PC-3 (cell line): ENCODE data around the gene NAGK. TPM values are rescaled to one million over a fixed set of nuclear protein-coding genes. Genes with fewer than 3 reads are reported as not detected.
A peak's percentile ranks its signal among the peaks of the same experiment; 100 is the strongest.

ENCODE experiments used
- ATAC-seq: fragments of 200-7000 bp; cut with Tn5 transposase; 2 replicates; pipeline ENCODE4 v1.9.1; 2020; ENCODE audit warnings: mild to moderate bottlenecking, moderate library complexity
- BruUV-seq: library from RNA; stranded (reverse); fragments of 400-500 nt; replicated peaks from 2 replicates; lab custom pipeline; 2021; lab: Mats Ljungman, UMichigan
- CTCF ChIA-PET: fragments of 300-600 bp; sonication (Branson Sonifier 250); formaldehyde crosslinking; loops from one replicate; lab custom pipeline; 2022; ENCODE audit warnings: antibody characterized with exemption; lab: Charles Lee
- POLR2A ChIA-PET: fragments of 300-600 bp; sonication (Branson Sonifier 250); formaldehyde crosslinking; loops from one replicate; lab custom pipeline; 2022; ENCODE audit warnings: antibody characterized with exemption; ENCODE audit not compliant: unreplicated experiment; lab: Charles Lee
- DNase-seq: peaks from one replicate; pipeline ENCODE4 v3.0.0-alpha.2; 2015
- H2AFZ ChIP-seq: fragments of 300-600 bp; sonication (generic); 2 replicates; pipeline ENCODE4 v1.6.0; 2016; ENCODE audit warnings: antibody characterized with exemption, low read length
- H3F3A ChIP-seq: fragments of 300-600 bp; sonication (generic); one replicate; pipeline ENCODE4 v1.6.0; 2017; ENCODE audit warnings: antibody characterized with exemption, low read length, control low read depth, mild to moderate bottlenecking; ENCODE audit not compliant: unreplicated experiment
- H3K27ac ChIP-seq: fragments of 300-600 bp; sonication (generic); 2 replicates; pipeline ENCODE4 v1.5.1; 2016; ENCODE audit warnings: mild to moderate bottlenecking, low read length
- H3K27me3 ChIP-seq: fragments of 300-600 bp; sonication (generic); 2 replicates; pipeline ENCODE4 v1.6.1; 2016; ENCODE audit warnings: low read length, mixed read lengths
- H3K36me3 ChIP-seq: fragments of 300-600 bp; sonication (generic); 2 replicates; pipeline ENCODE4 v1.6.1; 2016; ENCODE audit warnings: low read depth, mixed run types, low read length, mixed read lengths
- H3K4me1 ChIP-seq: fragments of 300-600 bp; sonication (generic); 2 replicates; pipeline ENCODE4 v1.5.1; 2016; ENCODE audit warnings: low read length; ENCODE audit not compliant: insufficient read depth
- H3K4me2 ChIP-seq: fragments of 300-600 bp; sonication (generic); 2 replicates; pipeline ENCODE4 v1.6.0; 2016; ENCODE audit warnings: low read length
- H3K4me3 ChIP-seq: fragments of 300-600 bp; sonication (generic); 2 replicates; pipeline ENCODE4 v1.5.1; 2016; ENCODE audit warnings: mild to moderate bottlenecking, low read length, mixed read lengths
- H3K79me2 ChIP-seq: fragments of 300-600 bp; sonication (generic); 2 replicates; pipeline ENCODE4 v1.6.1; 2017; ENCODE audit warnings: low read length, mixed read lengths
- H3K9ac ChIP-seq: fragments of 300-600 bp; sonication (generic); 2 replicates; pipeline ENCODE4 v1.6.0; 2016; ENCODE audit warnings: mild to moderate bottlenecking, low read length
- H3K9me2 ChIP-seq: fragments of 300-600 bp; sonication (generic); replicated peaks from 2 replicates; pipeline ENCODE4 v1.6.1; 2016; ENCODE audit warnings: mixed run types, low read length, mixed read lengths
- H3K9me3 ChIP-seq: fragments of 300-600 bp; sonication (generic); 2 replicates; pipeline ENCODE4 v1.6.1; 2016; ENCODE audit warnings: low read length, mixed read lengths
- H4K20me1 ChIP-seq: fragments of 300-600 bp; sonication (generic); 2 replicates; pipeline ENCODE4 v1.6.1; 2016; ENCODE audit warnings: low read length, mixed read lengths
- CTCF ChIP-seq: fragments of 300-600 bp; sonication (generic); conservative IDR thresholded peaks from 2 replicates; pipeline ENCODE4 v1.5.1; 2017; ENCODE audit warnings: antibody characterized with exemption, low read depth, mild to moderate bottlenecking, low read length
- EZH2 ChIP-seq: fragments of 300-600 bp; sonication (generic); IDR thresholded peaks from one replicate; pipeline ENCODE4 v1.6.1; 2017; ENCODE audit warnings: antibody characterized with exemption, mild to moderate bottlenecking, low read length; ENCODE audit not compliant: unreplicated experiment
- EZH2phosphoT487 ChIP-seq: fragments of 300-600 bp; sonication (generic); IDR thresholded peaks from 2 replicates; pipeline ENCODE4 v1.6.1; 2018; ENCODE audit warnings: mild to moderate bottlenecking, antibody characterized with exemption, low read length, borderline replicate concordance
- intact Hi-C: fragments of 100-400 bp; cut with micrococcal nuclease; formaldehyde crosslinking; loops from 2 replicates; pipeline ENCODE4 v1.9.0; 2023
- total RNA-seq: library from RNA; depleted of rRNA; stranded (reverse); fragments of >200 nt; gene quantifications from 2 replicates; pipeline ENCODE4 v1.2.3, GENCODE V29; 2014

NAGK gene
- total RNA-seq, 1 experiment from 2014 or later = 70.5 TPM

- ATAC-seq (peak; percentile 79), DNase-seq (peak; percentile 74)
- H3K27me3 ChIP-seq = no peaks in the 10 kb centered on the region
- H2AFZ ChIP-seq = peak overlapping the region; percentile 72
- no peaks in the 10 kb centered on the region for H4K20me1 ChIP-seq
- ChIA-PET CTCF (interaction anchor here (0.6 to 1.9 kb wide), 5 partner anchors 29 to 91 kb away, joined by 3 to 8 read pairs (median 4); partner anchors contain the start of gene MPHOSPH10), POLR2A (no interaction called here)
- H3K4me3 ChIP-seq = no peak overlapping the region
- no peaks in the 10 kb centered on the region for H3K9me2 ChIP-seq
- no peaks in the 10 kb centered on the region for H3K36me3 ChIP-seq
- H3K4me1 ChIP-seq = peaks cover 7% of the 10 kb centered on the region; the same call in 1 of the 2 replicates
- H3F3A ChIP-seq = no peaks in the 10 kb centered on the region
- H3K27ac ChIP-seq = no peak overlapping the region
- no peak overlapping the region for H3K4me2 ChIP-seq
- H3K9me3 ChIP-seq = no peaks in the 10 kb centered on the region
- H3K9ac ChIP-seq = no peak overlapping the region
- no peaks in the 10 kb centered on the region for H3K79me2 ChIP-seq
- intact Hi-C loops = loop anchor here (1.0 kb wide), 1 partner anchor 28 kb away; no protein-coding TSS in a partner anchor
- no TSS peak for BruUV-seq
- TF ChIP-seq EZH2phosphoT487 (no peak), EZH2 (no peak), CTCF (peak; percentile 83)
Measured at GRCh38 chr2:71100195-71100964, 31.9 kb downstream of the NAGK start.

- Histone ChIP-seq H3K27me3 (no peaks in the 10 kb centered on the region), H3K4me2 (no peak overlapping the region), H3K9ac (no peak overlapping the region), H2AFZ (0 out of 2 replicates have a peak overlapping the region, but pooled peaks have one; percentile 4), H3K9me2 (no peaks in the 10 kb centered on the region), H3F3A (no peaks in the 10 kb centered on the region), H3K36me3 (no peaks in the 10 kb centered on the region), H3K4me1 (peaks cover 7% of the 10 kb centered on the region; the same call in 1 of the 2 replicates), H3K79me2 (no peaks in the 10 kb centered on the region), H3K27ac (no peak overlapping the region), H3K4me3 (no peak overlapping the region), H3K9me3 (no peaks in the 10 kb centered on the region), H4K20me1 (no peaks in the 10 kb centered on the region)
- ChIA-PET CTCF (interaction anchor here (1.6 to 1.9 kb wide), 2 partner anchors 53 to 89 kb away, joined by 7 to 8 read pairs; no protein-coding TSS in a partner anchor), POLR2A (no interaction called here)
- intact Hi-C loops = no loop called here
- TF ChIP-seq EZH2 (no peak), CTCF (no peak), EZH2phosphoT487 (no peak)
- ATAC-seq (no peak), DNase-seq (peak; percentile 15)
- BruUV-seq = no TSS peak
Measured at GRCh38 chr2:71101656-71102055, 33.2 kb downstream of the NAGK start.
